CD4-positive, alpha-beta T cell treated with Interleukin-15 for 4 hours (primary cell): ENCODE data around the gene ZNF646.
A peak's percentile ranks its signal among the peaks of the same experiment; 100 is the strongest.

Source experiments
- DNase-seq: peaks from one replicate; pipeline ENCODE4 v3.0.0-alpha.2; 2020; ENCODE audit warnings: low spot score

ZNF646 gene

DNA sequence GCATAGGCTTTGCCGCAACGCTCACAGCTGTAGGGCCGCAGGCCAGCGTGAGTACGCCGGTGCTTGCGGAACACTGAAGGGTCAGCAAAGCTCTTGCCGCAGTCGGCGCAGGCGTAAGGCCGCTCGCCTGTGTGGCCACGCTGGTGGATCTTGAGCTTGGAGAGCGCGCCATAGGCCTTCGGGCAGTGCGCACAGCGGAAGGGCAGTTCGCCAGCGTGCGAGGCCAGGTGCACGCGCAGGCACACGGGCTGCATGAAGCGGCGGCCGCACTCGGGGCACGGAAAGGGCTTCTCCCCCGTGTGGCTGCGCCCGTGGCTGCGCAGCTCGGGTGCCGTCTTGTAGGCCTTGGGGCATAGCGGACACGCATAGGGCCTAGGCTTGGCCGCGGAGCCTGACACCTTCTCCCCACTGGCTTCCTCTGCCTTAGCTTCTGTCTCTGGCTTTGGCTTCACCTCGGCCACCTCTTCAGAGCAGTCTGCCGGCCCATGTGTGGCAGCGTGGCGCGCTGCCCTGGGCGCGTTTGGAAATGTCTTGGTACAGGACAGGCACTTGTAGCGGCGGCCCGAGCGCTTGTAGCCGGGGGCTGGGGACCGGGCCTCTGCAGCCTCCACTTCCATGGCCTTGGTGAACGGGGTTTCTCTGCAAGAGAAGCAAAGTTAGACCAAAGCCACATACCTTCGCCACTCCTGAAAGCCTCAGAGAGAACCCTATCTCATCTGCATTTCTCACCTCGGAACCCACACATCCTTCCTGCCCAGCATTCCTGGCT is 10.2 kb upstream of the ZNF646 start:
- DNase-seq: peak; percentile 12

DNA sequence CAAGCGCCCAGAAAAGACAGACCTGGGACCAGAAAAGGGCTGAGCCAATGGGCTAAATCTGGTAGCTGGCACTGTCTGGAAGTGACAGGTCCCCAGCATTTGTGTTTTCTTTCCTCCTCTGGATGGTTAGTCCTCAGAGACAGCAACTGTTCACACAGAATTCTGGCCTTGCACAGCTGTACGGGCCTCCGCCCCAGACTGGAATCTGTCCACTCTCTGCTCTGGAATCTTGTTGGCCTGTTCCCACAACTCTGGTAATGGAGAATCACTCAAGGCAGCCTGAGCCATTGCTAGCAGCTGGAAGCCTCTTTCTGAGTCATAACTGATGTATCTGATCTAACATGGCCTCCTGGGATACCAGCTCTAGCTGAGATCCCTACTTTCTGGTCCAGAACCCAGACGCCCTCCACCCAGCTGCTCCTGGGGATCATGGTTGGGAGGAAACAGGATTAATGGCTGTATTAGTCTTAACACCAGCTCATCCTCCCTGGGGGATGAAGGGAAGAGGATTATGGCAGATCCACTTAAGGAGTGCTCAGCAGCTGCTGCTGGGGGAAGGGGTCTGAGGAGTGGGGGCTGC is 9.2 kb upstream of the ZNF646 start:
- no peak for DNase-seq

DNA sequence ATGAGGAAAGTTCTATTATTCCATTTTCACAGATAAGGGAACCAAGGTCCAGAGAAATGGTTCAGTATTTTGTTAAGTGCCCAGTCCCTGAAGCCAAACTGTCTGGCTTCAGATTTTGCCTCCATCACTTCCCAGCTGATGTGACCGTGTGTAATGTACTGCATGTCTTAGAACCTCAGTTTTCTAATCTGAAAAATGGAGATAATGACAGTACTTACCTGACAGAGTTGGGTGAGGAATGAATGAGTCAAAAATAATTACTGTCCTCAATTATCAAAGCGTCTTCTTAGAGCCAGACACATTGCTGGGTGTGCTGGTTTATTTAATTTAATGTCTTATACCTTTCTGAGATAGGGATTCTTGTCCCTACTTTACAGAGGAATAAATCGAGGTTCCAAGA is 6.9 kb upstream of the ZNF646 start:
- no peak for DNase-seq

DNA sequence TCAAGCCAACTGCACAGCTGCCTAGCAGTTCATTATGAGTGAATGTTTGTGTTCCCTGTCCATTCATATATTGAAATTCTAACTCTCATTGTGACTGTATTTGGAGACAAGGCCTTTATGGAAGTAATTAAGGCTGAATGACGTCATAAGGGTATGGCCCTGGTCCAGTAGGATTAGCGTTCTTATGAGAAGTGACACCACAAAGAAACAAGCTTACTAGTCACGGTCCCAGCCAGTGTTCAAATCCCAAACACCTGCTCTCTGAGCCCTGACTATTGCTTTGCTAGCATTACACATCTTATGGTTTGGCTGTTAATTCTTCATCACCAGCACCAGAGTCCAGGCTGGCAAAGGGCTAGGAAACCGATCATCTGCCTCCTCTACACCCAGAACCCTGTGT is 2.4 kb upstream of the ZNF646 start:
- no peak for DNase-seq

DNA sequence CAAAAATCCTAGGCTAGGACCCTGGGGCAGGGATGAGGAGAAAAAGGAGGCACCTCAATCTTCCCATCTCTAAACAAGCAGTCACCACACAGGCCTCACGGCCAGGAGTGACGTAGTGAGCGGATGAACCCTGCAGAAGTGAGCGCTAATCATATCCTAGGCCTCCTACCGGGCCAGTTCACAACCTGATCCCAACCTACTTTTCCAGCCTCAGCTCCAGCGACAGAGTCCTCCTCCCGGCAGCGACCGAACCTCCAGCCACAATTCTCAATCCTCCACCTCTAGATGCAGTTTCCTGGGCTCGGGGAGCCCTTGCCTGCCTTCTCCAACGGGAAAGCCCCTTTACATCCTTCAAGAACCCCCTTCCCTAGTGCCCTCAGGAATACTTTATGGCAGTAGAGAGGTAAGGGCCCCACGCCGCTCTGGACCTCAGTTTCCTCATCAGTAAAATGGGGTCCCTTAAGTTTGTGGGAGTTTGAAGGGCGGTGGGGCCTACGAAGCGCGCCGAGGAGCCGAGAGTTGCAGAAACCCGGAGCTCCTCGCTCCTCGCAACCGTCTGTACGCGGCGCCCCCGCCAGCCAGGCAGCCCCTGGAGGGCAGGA is 1.6 kb upstream of the ZNF646 start:
- DNase-seq: peak; percentile 16

DNA sequence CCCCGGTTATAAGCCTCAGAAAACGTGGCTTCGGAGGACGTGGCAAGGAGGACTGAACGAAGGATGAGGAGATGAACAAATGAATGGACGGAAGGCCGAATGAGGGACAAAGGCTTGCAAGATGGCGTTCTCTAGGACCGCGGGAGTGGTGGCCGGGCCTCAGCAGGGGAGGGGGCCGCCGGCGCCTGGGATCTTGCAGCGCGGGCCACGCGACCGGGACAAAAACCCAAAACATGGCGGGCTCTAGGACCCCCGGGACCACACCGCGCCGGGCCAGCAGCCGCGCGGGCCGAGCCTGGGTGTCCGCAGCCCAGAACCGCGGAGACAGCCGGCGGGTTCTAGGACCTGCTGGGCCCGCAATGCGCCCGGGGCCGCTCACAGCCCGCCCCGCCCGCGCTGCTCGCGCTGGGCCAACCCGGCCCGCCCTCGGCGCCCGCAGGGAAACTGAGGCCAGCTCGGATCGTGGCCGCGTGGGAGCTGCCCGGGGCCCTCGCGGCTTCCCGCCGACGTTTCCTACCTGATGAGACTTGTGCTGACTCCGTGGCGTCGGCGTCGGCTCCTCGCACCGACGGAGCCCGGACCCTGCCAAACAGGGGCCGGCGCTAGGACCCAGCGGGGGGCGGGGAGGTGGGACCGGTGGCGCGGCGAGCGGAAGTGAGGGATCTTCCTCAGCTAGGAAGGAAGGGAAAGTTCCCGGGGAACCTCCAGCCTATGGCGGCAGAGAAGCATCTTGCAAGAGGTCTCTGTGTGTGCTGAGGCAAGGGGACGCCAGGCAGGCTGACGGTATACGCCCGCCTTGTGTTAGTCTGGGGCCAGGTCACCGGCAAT is 866 bp upstream of the ZNF646 start:
- DNase-seq: peak; percentile 84

DNA sequence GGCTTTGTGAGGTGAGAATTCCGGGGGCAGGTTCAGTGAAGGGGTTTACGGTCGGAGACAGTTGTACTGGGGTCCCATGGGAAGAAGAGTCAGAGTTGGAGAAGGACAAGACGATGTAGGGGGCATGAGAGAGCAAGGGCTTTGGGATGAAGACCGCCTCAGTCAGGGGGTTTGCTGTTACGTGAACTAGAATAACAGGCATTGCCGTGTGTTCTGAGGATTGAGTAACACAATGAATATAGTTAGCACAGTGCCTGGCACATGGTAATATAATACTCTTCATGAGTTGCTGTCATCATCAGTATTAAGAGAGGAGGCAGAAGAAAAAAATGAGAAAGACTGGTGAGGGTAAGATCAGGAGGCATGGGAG is 577 bp downstream of the ZNF646 start:
- no peak for DNase-seq

DNA sequence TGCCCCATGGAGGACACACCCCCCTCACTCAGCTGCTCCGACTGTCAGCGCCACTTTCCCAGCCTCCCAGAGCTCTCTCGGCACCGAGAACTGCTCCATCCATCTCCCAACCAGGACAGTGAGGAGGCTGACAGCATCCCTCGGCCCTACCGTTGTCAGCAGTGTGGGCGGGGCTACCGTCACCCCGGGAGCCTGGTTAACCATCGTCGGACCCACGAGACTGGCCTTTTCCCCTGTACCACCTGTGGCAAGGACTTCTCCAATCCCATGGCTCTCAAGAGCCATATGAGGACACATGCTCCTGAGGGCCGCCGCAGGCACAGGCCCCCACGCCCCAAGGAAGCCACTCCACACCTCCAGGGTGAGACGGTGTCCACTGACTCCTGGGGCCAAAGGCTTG is 2.1 kb downstream of the ZNF646 start:
- DNase-seq: no peak

DNA sequence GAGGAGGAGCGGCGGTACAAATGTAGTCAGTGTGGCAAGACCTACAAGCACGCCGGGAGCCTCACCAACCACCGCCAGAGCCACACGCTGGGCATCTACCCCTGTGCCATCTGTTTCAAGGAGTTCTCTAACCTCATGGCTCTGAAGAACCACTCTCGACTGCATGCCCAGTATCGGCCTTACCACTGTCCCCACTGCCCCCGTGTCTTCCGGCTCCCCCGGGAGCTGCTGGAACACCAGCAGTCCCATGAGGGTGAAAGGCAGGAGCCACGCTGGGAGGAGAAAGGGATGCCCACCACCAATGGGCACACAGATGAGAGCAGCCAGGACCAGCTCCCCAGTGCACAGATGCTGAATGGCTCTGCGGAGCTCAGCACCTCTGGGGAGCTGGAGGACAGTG is 2.8 kb downstream of the ZNF646 start:
- DNase-seq: no peak

DNA sequence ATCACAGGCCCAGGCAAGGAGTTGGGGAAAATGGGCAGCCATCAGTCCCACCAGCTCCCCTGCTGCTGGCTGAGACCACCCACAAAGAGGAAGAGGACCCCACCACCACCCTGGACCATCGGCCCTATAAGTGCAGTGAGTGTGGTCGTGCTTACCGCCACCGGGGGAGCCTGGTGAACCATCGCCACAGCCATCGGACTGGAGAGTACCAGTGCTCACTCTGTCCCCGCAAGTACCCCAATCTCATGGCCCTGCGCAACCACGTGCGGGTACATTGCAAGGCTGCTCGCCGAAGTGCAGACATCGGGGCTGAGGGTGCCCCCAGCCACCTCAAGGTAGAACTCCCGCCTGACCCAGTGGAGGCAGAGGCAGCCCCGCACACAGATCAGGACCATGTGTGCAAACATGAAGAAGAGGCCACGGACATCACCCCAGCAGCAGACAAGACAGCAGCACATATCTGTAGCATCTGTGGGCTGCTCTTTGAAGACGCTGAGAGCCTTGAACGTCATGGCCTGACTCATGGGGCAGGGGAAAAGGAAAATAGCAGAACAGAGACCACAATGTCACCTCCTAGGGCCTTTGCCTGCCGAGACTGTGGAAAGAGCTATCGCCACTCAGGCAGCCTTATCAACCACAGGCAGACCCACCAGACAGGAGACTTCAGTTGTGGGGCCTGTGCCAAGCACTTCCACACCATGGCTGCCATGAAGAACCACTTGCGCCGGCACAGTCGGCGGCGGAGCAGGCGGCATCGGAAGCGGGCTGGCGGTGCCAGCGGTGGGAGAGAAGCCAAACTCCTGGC is 3.6 kb downstream of the ZNF646 start:
- DNase-seq: no peak

DNA sequence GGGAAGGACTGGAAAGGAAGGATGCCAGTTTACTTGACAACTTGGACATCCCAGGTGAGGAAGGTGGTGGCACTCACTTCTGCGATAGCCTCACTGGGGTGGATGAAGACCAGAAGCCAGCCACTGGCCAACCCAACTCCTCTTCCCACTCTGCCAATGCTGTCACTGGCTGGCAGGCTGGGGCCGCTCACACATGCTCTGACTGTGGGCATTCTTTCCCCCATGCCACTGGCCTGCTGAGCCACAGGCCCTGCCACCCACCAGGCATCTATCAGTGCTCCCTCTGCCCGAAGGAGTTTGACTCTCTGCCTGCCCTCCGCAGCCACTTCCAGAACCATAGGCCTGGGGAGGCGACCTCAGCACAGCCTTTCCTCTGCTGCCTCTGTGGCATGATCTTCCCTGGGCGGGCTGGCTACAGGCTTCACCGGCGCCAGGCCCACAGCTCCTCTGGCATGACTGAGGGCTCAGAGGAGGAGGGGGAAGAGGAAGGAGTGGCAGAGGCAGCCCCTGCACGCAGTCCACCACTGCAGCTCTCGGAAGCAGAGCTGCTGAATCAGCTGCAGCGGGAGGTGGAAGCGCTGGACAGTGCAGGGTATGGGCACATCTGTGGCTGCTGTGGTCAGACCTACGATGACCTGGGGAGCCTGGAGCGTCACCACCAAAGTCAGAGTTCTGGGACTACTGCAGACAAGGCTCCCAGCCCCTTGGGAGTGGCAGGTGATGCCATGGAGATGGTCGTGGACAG is 4.5 kb downstream of the ZNF646 start:
- DNase-seq: no peak

DNA sequence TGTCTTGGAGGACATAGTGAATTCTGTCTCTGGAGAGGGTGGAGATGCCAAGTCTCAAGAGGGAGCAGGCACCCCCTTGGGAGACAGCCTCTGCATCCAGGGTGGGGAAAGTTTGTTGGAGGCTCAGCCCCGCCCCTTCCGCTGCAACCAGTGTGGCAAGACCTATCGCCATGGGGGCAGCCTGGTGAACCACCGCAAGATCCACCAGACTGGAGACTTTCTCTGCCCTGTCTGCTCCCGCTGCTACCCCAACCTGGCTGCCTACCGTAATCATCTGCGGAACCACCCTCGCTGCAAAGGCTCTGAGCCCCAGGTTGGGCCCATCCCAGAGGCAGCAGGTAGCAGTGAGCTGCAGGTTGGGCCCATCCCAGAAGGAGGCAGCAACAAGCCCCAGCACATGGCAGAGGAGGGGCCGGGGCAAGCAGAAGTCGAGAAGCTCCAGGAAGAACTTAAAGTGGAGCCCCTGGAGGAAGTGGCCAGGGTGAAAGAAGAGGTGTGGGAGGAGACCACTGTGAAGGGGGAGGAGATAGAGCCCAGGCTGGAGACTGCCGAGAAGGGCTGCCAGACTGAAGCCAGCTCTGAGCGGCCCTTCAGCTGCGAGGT is 5.2 kb downstream of the ZNF646 start:
- DNase-seq: no peak

DNA sequence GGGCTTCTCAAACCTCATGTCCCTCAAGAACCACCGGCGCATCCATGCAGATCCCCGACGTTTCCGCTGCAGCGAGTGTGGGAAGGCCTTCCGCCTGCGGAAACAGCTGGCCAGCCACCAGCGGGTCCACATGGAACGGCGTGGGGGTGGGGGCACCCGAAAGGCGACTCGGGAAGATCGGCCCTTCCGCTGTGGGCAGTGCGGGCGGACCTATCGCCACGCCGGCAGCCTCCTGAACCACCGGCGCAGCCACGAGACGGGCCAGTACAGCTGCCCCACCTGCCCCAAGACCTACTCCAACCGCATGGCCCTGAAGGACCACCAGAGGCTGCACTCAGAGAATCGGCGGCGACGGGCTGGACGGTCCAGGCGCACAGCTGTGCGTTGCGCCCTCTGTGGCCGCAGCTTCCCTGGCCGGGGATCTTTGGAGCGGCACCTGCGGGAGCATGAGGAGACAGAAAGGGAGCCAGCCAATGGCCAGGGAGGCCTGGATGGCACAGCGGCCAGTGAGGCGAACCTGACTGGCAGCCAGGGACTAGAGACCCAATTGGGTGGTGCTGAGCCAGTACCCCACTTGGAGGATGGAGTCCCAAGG is 5.9 kb downstream of the ZNF646 start:
- no peak for DNase-seq

DNA sequence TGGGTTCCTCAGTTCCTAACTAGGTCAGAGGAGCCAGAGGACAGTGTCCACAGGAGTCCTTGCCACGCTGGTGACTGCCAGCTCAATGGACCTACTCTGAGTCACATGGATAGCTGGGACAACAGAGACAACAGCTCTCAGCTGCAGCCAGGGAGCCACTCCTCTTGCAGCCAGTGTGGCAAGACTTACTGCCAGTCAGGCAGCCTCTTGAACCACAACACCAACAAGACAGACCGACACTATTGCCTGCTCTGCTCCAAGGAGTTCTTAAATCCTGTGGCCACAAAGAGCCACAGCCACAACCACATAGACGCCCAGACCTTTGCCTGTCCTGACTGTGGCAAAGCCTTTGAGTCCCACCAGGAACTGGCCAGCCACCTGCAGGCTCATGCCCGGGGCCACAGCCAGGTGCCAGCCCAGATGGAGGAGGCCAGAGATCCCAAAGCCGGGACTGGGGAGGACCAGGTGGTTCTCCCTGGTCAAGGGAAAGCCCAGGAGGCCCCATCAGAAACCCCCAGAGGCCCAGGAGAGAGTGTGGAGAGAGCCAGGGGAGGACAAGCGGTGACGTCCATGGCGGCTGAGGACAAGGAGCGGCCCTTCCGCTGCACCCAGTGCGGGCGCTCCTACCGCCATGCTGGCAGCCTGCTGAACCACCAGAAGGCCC is 6.7 kb downstream of the ZNF646 start:
- no peak for DNase-seq

DNA sequence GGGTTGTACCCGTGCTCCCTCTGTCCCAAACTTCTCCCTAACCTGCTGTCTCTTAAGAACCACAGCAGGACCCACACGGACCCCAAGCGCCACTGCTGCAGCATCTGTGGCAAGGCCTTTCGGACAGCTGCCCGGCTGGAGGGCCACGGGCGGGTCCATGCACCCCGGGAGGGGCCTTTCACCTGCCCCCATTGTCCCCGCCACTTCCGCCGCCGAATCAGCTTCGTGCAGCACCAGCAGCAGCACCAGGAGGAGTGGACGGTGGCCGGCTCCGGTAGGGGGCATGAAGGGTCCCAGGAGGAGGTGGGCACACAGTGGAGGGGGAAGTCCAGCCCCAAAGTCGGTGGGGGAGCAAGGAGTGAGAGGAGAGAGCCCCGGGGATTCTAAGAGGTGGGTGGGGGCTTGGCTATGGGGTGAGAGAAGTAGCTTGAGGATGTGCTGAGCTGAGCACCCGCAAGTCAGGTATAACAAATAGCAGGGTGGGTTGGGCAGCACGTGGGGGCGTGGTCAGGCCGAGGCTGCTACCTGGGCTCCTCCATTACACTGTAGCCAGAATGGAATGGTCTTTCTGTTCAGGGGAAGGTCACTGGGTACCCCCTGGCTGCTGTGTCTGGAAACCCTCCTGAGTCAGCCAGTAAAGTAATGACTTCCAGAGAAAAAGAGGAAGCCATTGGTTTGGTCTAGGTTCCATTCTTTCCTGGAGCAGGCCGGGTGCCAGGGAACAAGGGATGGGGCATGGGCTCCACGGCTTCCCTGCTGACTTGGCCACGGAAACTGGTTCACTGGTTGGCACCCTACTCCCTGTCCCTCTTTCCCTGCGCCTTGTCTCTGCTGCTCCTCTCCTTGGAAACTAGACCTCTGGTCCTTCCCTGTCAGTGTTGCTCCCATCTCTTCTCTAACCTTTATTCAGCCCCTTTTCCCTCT is 7.5 kb downstream of the ZNF646 start:
- DNase-seq: no peak

DNA sequence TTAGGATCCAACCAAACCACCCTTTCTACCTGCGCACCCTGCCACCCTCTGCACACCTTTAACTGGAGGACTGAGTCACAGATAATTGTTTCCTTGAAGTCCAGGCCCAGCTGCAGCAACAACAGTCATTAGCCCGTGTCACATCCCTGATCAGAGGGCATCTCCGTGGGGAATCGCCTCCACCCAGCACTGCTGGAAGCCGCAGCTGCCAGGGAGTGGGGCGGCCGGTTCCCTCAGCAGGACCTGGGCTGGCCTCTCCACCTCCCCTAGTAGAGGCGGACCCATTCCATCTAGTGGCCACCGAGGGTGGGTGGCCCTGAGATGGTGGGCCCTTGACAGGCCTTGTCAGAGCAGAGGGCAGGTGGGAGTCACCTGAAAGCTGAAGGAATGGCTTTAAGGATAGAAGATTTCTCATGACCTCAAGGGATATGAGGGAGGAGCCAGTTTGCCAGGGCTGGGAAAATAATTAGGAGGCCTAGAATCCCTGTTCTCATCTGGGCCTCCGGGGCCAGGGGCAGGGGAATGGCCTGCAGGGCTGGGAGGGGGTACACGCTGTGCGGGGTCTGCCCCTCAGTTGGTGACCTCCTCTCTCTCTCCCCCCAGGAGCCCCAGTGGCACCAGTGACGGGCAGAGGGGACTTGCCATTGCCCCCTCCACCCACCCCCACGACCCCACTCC is 8.3 kb downstream of the ZNF646 start:
- no peak for DNase-seq

DNA sequence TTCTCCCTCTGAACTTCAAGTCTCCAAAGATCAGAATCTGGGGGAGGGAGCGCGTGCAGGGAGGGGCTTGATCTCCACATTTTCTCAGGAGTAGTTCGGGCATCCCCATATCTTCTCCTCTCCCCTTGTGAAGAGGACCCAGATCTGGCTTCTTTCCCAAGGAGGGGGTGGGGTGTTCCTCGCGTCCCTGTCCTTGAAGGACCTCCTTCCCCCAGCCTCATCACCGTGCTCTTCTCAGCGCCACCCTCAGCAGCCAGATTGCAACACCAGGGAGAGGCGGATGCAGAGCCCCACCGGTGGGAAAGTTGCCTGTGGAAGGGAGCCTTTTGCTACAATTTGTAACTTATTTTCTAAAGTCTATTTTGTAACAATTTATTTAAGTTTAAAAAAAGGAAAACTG is 8.9 kb downstream of the ZNF646 start:
- no peak for DNase-seq

DNA sequence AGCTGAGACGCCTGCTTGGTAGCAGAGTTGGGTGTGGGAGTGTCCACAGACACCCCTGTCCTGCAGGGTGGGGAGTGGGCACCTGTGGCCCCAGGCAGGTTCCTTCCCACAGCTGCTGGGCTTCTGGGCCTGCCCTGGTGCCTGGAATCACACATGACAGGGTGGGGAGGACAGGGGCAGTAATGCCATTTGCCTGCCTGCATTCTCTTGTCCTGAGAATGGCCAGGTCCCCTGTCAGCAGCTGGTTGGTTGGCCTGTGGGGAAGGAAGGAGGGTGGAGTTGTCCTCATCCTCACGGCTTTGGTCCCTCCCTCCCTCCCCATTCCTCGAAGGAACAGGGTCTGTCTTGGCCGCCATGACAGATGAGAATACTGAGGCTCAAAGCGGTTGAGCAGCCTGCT is 9.3 kb downstream of the ZNF646 start:
- no peak for DNase-seq
